SKM-1 treated with dmso at 0.1 percent for 144 hours (cell line): ENCODE measurements around the gene EFNB1.

Experiments
- DNase-seq: peaks from one replicate; lab custom pipeline; 2025; ENCODE audit not compliant: unreplicated experiment; lab: John Stamatoyannopoulos, UW

Gene EFNB1

GRCh38 chrX:68842781-68843581 lies 14.2 kb downstream of the EFNB1 start:
- DNase-seq, result peak; percentile 71

- no peak for DNase-seq
Measured at GRCh38 chrX:68843992-68844391, 15.2 kb downstream of the EFNB1 start.

GRCh38 chrX:68844581-68844980 lies 15.8 kb downstream of the EFNB1 start:
- no peak for DNase-seq

DNA sequence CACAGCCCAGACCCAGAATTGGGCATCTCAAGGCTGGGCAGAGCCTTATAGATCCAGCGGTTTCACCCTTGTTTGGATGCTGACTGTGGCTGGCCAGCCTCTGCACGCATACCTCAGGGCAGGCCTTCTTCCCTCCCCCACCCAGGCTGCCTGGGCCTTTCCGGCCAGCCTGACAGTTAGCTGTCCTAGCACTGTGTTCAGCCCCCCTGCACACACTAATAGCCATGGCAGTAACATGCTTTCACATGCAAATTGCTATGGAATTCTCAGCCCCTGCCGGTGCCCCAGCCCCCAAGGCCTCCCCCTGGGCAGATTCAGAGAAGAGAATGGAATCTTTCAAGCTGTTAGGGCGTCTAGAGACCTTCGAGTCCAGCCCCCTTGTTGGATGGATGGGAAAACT lies 17.7 kb downstream of the EFNB1 start:
- no peak for DNase-seq

DNA sequence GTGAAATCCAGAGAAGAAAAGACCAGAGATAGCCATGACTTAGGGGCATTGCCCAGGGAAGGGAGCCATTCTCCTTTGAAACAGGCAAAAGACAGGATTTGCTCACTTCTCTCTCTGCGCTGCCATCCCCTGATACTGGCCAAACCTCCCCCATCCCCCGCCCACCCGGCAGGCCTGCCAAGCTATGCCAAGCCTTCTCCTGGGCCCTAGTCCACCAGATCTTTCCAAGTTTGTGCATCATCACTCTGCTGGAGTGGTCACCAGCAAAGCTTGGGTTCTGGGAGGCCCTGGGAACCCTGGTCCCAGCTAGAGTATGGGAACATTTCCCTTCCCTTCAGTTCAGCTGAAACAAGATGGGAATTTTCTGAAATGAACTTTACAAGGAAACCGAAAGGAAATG lies 18.4 kb downstream of the EFNB1 start:
- DNase-seq, result no peak

- no peak for DNase-seq
Measured at GRCh38 chrX:68848189-68848940, 19.5 kb downstream of the EFNB1 start.

DNA sequence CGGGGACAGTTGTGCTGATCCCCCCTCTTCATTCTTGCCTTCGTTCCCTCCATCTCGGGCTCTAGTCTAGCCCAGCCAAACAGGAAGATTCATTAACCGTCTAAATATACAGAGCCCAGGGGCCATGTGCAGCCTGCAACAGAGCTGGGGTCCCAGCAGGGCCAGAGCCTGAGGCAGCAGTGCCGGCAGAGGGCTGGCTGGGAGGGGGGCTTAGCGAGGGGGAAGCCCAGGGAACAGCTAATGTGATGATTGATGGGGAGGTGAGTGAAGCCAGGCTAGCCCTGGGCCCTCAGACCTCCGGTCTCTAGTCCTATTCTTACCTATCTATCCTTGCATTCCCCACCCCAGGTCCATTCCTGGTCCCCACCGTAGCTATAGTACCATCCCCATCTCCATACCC lies 22.3 kb downstream of the EFNB1 start:
- DNase-seq, result no peak

- DNase-seq, result no peak
Measured at GRCh38 chrX:68852046-68852445, 23.2 kb downstream of the EFNB1 start.

DNA sequence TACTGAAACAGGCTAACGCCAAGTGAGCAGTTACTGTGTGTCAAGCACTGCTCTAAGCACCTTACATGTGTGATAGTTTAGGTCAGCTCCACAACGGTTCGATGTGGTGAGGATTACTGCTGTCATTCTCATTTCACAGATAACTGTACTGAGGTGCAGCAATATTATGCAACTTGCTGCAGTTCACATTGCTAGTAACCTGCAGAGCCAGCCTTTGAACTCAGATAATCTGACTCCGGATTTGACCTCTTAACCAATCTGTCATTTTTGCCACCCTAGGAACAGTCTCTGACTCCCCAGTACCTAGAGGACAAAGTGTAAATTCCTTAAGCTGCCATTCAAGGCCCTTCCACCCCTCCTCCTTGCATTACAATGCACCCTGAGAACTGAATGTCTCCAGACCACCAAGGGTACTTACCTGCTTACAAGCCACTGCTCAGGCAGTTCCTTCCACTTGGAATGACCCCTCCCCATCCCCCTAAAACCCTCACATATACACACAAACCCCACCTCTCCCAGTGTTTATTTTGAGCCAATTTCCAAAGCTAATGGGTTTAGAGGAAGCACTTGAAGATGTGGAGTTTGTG lies 24.9 kb downstream of the EFNB1 start:
- DNase-seq, result no peak

DNA sequence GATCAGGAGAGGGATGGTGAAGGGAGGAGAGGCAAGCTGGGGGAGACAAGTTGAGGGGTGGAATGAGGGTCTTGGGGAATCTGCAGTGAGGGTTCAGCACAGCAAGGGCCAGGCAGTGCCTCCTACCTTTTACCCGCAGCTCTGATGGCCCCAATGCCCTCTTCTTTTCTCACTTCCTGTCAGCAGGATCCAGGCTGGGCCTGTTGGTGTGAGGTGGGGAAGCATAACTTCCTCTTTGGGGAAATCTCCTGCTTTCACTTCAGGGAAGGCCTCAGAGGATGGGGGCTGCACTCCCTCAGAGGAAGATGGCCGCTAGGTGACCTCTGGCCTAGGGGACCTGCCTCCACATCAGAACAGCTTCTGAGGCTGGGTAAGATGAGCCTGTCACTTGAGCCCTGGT lies 36.5 kb downstream of the EFNB1 start:
- DNase-seq, result peak; percentile 66

GRCh38 chrX:68865926-68866325 lies 37.1 kb downstream of the EFNB1 start:
- no peak for DNase-seq

DNA sequence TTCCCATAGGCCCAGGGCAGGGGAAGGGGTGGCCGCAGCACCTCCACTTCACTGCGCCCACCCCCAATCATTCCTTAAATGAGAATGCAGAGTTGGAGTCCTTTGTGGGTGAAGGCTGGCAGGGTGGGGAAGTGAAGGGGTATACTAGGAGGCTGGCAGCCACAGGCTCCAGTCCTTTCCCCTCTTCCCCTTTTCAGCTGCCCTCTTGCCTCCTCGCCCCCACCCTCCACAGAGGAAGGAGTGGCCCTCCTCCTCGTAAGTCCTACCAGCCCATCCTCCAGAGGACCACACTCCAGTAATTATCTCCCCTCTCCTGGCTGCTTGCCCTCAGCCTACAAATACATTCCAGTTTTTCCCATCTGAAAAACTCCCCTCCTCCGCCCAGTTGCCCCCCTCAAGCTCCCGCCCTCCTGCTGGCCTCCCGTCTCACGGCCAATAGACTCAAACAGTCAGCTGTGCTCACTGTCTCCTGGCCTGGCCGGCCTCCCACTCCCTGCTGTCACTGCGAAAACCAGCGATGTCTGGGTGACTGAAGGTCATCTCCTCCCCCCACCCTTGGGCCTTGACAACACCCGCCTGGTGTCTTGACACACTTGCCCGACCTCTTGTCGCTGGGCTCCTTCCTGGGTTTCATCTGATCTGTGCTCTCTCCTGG lies 38.8 kb downstream of the EFNB1 start:
- peak; percentile 1 for DNase-seq

- DNase-seq, result no peak
Measured at GRCh38 chrX:68868316-68868715, 39.5 kb downstream of the EFNB1 start.

DNA sequence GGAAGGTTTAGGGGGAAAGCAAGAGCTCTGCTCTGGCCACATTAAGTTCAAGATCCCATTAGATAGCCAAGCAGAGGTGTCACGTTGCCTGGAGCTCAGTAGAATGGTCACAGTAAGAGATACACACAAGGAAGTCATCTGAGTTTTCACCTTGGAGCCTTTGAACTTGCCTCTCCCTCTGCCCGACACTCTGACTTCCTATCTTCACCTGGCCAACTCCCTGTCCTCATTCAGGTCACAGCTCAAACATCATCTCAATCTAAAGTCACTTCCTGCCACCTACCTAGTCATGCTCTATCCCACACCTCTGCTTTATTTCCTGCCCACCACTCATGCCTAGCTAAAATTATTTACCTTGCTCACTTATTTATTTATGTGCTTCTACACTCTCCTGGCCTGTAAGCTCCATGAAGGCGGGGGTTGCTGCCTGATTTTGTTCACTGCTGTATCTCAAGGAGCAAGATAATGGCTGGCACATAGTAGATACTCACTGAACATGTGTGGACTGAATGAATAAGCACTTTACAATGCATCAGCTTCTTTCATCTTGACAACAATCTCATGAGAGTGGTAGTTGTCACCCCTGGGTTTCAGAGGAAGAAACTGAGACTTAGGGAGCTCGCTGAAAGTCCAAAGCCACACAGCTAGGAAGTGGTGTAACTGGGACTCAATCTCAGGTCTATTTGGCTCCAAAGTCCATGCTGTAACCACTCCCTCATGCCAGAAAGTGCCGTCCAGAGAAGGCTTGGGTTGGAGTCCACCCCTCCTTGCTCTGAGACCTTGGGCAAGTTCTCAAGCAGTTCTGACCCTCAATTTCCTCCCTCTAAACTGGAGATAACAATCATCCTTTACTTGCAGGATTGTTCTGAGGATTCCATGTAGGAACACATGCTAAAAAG lies 40.3 kb downstream of the EFNB1 start:
- no peak for DNase-seq

DNA sequence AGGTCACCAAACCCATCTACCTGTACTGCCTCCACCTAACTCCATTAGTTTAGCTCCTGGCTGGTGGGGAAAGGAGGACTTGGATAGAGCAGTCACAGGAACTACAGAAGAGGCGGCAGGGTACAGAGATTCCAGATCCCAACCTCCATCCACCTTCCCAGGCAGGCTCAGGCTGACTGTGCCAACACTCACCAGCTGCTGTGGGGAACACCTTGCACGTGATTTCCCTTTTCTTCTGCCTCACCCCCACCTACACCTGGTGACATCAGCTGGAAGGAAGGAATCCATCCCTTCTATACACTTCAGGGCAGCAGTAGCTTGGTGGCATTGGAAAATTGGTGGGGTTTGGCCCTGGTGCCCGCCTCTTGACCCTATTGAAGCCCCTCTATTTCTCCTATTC lies 41.5 kb downstream of the EFNB1 start:
- DNase-seq, result no peak

DNA sequence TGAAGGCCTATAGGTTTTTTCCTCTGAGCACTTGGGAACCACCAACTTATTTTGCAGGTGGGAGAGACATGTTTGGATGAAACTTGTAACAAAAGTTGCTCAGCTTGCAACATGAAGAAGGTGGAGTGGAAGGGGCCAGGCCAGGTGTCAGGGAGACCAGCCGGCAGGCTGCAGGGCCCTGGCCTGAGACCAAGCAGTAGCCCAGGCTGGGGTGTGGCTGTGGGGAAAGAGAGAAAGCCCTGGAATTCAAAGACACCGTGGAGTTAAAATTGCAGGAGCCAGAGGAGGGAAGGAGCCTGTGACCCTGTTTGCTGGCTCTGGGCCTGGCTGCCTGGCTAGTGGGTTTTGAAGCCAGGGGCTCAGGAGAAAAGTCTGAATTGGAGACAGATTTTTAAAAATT lies 43.4 kb downstream of the EFNB1 start:
- no peak for DNase-seq

DNA sequence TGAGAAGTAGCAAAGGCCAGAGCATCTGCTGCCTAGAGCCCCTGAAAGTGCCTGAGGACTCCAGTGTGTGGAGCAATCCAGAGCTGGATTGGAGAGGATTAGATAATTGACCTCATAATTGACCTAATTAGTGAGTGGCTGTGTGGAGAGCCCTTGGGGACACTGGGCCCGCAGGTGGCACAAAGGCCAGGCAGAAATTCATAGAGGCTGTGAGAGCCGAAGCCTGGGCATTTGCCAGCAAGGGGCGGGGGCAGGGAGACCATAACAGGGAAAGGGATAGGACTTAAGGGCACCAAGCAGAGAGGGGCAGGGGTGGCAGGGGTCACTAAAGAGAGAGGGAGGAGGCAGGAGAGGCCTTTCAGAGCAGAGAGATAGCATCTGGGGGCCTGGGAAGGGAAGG lies 45.3 kb downstream of the EFNB1 start:
- DNase-seq, result no peak

DNA sequence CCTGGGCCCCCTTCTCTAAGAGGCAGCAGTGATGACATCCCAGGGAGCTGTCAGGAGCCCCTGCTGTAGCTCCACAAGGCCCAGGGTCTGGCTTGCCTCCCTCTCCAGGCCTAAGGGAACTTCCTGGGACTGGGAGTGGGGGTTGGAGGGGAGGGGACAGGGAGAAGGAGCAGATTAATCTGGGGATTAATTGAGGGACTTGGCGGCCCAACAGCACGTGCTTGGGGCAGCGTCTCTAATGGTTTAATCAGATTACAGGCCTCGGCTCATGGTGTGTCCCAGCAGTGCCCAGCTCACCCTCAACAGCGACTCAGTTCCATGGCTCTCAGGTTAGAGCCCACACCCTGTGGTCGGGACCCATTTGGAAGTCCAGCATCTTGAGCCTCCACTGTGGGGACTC lies 47.9 kb downstream of the EFNB1 start:
- no peak for DNase-seq

- DNase-seq, result no peak
Measured at GRCh38 chrX:68877606-68878005, 48.8 kb downstream of the EFNB1 start.

- DNase-seq, result no peak
Measured at GRCh38 chrX:68878977-68879645, 50.3 kb downstream of the EFNB1 start.
